Aortic smooth muscle cell (primary cell): Measurements from ENCODE around the gene RAMP2. TPM values are rescaled to one million over a fixed set of nuclear protein-coding genes. Genes with fewer than 3 reads are reported as not detected.

Source experiments
- total RNA-seq: library from RNA; depleted of rRNA; stranded (reverse); fragments of >200 nt; gene quantifications from 2 replicates; pipeline ENCODE4 v1.2.3, GENCODE V29; 2014

The RAMP2 gene, protein sequence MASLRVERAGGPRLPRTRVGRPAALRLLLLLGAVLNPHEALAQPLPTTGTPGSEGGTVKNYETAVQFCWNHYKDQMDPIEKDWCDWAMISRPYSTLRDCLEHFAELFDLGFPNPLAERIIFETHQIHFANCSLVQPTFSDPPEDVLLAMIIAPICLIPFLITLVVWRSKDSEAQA
- total RNA-seq: 0.19 and 0.26 TPM in 2 replicates

DNA sequence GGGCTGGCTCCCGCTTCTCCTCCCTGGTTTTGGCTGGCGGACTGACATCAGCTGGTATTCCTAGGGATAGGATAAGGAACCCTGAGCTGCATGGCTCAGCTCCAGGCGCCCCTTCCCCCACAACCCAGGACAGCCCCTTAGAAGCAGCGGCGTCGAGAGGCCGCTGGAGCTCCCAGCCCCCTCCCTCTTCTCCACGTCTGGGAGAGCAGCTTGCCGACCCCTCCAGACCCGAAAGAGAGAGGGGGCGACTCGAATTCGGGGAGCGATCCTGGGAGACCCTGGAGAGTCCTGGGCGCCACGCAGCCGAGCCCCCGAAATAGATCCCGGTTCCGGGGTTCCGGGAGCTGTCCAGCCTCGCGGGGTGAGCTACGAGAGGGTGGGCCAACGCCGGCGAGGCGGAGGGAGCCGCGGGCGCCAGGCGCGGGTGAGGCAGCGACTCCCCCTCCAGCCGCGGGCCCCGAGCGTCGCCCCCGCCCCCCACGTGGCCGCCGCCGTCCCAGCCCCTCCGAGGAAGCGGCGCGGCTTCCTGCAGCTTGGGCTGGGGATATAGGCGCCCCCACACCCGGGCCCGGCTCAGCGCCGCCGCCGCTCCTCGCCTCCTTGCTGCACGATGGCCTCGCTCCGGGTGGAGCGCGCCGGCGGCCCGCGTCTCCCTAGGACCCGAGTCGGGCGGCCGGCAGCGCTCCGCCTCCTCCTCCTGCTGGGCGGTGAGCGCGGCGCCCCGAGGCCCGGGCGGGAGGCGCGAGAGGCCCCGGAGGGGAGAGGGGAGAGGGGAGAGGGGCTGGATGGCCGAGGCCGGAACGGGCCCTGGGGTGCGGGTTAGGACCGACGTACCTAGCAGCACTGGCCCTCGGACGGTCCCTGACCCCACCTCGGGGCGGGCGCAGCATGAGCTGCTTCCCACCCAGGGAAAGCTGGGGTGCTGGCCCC is at the start of gene RAMP2:
TSS of gene RAMP2 (plus strand) at position 576 of the 930 bp plus-strand sequence. CDS start at position 611, 35 bp downstream.

DNA sequence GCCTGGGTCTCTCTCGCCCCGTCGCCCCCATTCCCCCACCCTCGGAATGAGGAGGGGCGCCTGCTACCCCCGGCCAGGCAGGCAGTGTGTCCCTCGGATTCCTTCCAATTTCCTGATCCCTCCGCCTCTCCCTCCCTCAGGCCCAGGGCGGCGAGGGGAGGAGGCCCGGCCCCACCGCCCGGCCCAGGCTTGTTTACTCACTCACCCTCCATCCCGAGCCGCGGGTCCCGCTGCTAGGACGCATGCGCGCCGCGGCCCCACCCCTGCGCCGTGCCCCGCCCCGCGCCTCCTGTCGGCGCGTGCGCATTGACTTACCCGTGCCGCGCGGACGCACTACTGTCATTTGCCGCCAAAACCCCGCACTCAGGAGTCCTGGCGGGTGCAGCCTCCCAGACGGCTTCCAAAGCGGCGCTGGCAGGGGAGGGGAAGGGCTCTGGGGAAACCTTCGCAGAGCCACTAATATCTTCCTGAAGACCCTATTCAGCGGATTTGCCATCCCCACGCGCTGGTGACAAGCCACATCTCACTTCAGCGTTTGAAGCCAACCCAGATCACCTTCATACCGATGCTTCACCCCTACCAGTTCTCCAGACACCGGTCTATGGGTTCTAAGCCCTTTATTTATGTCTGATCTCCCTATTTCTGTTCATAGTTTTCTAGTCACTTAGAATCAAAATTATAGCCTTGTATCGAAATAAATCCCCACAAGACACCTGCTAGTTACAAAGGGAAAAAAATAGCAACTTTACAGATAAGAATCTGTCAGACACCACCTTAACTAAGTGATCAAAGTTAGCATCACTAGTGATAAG is 16.0 kb upstream of the RAMP2 start, which contains the start of gene EZH1:
TSS of gene EZH1 (minus strand) at position 235 of the 812 bp plus-strand sequence. CDS start 16,099 bp downstream, outside the sequence.

DNA sequence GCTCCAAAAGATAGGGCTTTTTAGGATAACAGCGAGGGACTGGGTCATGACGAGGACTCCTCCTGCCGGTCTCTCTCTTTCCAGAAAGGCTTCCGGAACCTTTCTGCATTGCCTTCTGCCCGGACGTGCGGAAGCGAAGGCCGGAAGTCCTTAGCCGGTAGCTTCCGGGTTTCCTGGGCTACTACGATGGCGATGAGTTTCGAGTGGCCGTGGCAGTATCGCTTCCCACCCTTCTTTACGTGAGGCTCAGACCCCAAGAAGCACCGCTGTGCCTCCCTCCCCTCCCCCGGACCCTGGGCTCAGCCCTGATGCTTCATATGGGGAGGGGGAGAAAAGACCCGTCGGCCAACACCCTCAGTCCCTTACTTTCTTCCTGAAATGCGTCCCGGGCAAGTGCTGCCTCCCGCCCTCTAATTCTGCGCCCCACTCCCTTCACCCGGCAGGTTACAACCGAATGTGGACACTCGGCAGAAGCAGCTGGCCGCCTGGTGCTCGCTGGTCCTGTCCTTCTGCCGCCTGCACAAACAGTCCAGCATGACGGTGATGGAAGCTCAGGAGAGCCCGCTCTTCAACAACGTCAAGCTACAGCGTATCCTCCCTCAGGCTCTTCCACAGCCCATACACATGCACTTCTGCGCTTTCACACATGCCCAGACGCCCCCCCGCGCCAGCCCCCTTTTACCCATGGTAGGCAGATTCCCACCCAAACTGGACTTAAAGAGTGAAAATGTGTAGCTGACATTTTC is 12.4 kb downstream of the RAMP2 start, which contains the start of gene VPS25:
TSS of gene VPS25 (plus strand) at position 160 of the 746 bp plus-strand sequence. CDS start at position 187, 27 bp downstream.

GRCh38 chr17:42779936-42780850 is 19.2 kb downstream of the RAMP2 start, which contains the start of gene WNK4:
Gene WNK4 (plus strand): TSS chr17:42780610. CDS start chr17:42780699, 89 bp downstream.

DNA sequence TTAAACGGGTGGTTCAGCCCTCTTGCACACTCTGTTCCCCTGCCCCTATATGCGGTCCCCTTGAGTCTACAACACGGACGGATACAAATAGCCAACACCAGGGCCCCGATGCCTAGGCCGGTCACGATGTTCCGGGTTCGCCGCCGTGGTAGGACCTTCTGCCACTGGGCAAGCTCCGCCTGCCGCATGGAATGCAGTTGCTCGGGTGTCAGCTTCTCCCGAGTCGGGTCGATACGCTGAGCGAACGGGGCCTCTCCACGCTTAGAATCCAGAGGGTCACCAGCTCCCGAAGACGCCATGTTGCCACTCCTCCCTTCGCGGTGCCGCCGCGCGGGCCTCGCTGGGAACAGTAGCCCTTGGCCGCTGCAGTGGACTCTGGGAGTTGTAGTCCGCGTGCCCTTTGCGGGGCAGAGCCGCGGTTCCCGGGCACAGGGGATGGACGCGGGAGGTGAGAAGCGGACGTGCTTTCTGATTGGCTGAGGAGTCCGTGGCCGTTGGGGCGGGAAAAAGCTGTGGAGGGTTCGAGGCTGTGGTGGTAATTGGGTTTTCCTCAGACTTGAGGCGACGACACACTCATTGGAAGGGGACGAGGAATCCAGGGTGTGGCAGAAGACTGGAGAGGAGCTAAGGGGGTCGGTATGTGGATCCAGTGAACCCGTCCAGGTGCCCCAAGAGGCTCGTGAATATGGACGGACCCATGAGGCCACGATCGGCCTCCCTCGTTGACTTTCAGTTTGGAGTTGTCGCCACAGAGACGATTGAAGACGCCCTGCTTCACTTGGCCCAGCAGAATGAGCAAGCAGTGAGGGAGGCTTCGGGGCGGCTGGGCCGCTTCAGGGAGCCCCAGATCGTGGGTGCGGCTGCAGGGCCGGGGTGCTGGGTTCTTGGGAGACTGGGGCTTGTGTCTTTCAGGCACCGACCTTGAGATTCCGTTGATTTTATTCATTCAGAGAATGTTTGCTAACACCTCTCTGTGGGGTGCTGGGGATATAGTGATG is 37.7 kb downstream of the RAMP2 start, which contains the start of the genes CNTD1 and COA3:
TSS of gene CNTD1 (plus strand) at position 479 of the 998 bp plus-strand sequence. CDS start at position 686, 207 bp downstream.
TSS of gene COA3 (minus strand) at position 322 of the 998 bp plus-strand sequence. CDS start at position 299, 23 bp downstream.

Other genes with a start within 250 kb of the RAMP2 start
- gene NAGLU, start 225.0 kb upstream of the RAMP2 start, total RNA-seq: 44.9 and 46.9 TPM in 2 replicates
- 1.2 and 1.8 TPM in 2 replicates for gene HSD17B1, start 208.3 kb upstream of the RAMP2 start, total RNA-seq
- gene COASY, start 199.1 kb upstream of the RAMP2 start, total RNA-seq: 7.9 and 12.0 TPM in 2 replicates
- gene MLX, start 194.1 kb upstream of the RAMP2 start, total RNA-seq: 34.8 and 42.1 TPM in 2 replicates
- gene PSMC3IP, start 183.5 kb upstream of the RAMP2 start, total RNA-seq: 8.9 and 15.7 TPM in 2 replicates
- 50.7 and 55.1 TPM in 2 replicates for gene RETREG3, start 151.9 kb upstream of the RAMP2 start, total RNA-seq
- 22.1 and 26.7 TPM in 2 replicates for gene TUBG1, start 151.5 kb upstream of the RAMP2 start, total RNA-seq
- 6.5 and 9.3 TPM in 2 replicates for gene TUBG2, start 101.9 kb upstream of the RAMP2 start, total RNA-seq
- gene PLEKHH3, start 84.2 kb upstream of the RAMP2 start, total RNA-seq: 13.3 and 17.8 TPM in 2 replicates
- gene CCR10, start 79.4 kb upstream of the RAMP2 start, total RNA-seq: 2.1 and 2.8 TPM in 2 replicates
- gene CNTNAP1, start 78.7 kb upstream of the RAMP2 start, total RNA-seq: 25.1 and 38.4 TPM in 2 replicates
- 14.9 and 15.6 TPM in 2 replicates for gene EZH1, start 16.2 kb upstream of the RAMP2 start, total RNA-seq
- gene VPS25, start 12.2 kb downstream of the RAMP2 start, total RNA-seq: 57.4 and 57.7 TPM in 2 replicates
- gene WNK4, start 19.4 kb downstream of the RAMP2 start, total RNA-seq: 0.06 TPM in 1 of 2 replicates, not detected in the other
- gene COA3, start 37.5 kb downstream of the RAMP2 start, total RNA-seq: 69.2 and 82.2 TPM in 2 replicates
- 0.12 and 0.13 TPM in 2 replicates for gene CNTD1, start 37.6 kb downstream of the RAMP2 start, total RNA-seq
- 159 and 176 TPM in 2 replicates for gene BECN1, start 63.1 kb downstream of the RAMP2 start, total RNA-seq
- 65.0 and 66.4 TPM in 2 replicates for gene PSME3, start 72.2 kb downstream of the RAMP2 start, total RNA-seq
- 0.40 and 0.56 TPM in 2 replicates for gene AOC2, start 83.4 kb downstream of the RAMP2 start, total RNA-seq
- 0.26 and 0.44 TPM in 2 replicates for gene AOC3, start 90.0 kb downstream of the RAMP2 start, total RNA-seq
- gene G6PC1, start 139.6 kb downstream of the RAMP2 start, total RNA-seq: not detected in 2 replicates
- gene AARSD1, start 203.2 kb downstream of the RAMP2 start, total RNA-seq: 23.4 and 37.5 TPM in 2 replicates
- not detected in 2 replicates for gene PTGES3L, start 218.9 kb downstream of the RAMP2 start, total RNA-seq
- 7.6 and 9.2 TPM in 2 replicates for gene RUNDC1, start 219.3 kb downstream of the RAMP2 start, total RNA-seq
- 1,070 and 1,150 TPM in 2 replicates for gene RPL27, start 237.2 kb downstream of the RAMP2 start, total RNA-seq
- 35.9 and 40.0 TPM in 2 replicates for gene IFI35, start 245.6 kb downstream of the RAMP2 start, total RNA-seq